HG03159 (cell line): Measurements from ENCODE around the gene COASY.
"Not testable (repeated sequence)": the region's sequence is repeated elsewhere in the genome, so short reads cannot be mapped to it uniquely, and the experiment has no call there.

Source experiments
- ATAC-seq: cut with Tn5 transposase; IDR thresholded peaks from one replicate; pipeline ENCODE4 v1.9.1; 2021; ENCODE audit warnings: mild to moderate bottlenecking, moderate library complexity; ENCODE audit not compliant: unreplicated experiment

COASY gene

DNA sequence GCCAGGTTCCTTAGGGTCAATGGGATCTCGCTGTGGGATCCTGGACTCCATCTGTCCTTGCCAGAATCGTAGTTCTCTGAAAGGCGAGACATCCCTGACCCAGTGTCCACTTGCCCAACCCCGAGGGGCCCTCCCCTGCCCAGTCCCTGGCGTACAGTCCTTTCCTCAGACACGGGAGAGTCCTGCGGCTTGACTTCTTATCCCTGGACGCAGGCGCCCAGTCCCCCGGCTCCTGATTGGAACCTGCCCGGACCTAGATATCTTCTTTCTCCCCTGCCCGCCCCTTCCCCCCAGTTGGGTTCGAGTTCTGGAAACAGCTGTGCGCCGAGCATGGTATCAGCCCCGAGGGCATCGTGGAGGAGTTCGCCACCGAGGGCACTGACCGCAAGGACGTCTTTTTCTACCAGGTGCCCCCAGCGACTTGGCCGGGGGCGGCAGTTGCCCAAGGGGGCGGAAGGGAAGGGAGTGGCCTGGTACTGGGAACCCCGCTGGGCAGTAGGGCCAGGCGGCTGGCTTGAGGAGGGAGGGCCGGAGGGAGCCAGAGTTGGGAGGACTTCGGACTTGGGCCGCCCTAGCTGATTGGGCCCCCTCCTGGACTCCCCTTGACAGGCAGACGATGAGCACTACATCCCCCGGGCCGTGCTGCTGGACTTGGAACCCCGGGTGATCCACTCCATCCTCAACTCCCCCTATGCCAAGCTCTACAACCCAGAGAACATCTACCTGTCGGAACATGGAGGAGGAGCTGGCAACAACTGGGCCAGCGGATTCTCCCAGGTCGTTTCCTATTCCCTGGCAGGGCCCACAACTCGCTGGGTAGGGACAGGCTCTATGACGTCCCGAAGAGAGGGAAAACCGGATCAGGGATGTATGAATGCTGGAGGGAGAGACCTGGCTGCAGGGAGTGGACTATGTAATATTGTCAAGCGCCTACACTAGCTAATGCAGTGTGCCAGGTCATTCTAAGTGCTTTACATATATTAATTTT lies 48.2 kb downstream of the COASY start:
- not testable (repeated sequence) for ATAC-seq

DNA sequence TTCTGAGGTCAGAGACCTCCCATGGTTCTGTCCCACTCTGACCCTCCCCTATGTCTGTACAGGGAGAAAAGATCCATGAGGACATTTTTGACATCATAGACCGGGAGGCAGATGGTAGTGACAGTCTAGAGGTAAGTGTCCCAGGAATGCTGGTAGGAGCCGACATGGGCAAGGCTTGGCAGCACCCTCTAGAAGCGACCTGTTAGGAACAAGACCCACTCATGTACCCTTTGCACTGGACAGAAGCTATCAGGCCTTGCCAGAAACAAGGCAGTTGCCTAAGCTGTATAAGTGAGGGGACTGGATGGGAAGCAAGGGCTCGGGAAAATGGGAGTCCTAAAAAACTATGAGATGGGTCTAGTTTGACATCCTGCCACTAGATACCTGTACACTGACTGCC lies 50.1 kb downstream of the COASY start:
- no peak for ATAC-seq

- no peak for ATAC-seq
Measured at GRCh38 chr17:42613699-42614295, 51.8 kb downstream of the COASY start.
